K562 (cell line): ENCODE data around the gene VPS16. TPM values are rescaled to one million over a fixed set of nuclear protein-coding genes. Genes with fewer than 3 reads are reported as not detected.
A peak's percentile ranks its signal among the peaks of the same experiment; 100 is the strongest.

Experiments used
- ARID1B ChIP-seq: fragments of 450-650 bp; IDR thresholded peaks from 2 replicates; pipeline ENCODE4 v1.6.1; 2016; ENCODE audit warnings: antibody characterized with exemption, mild to moderate bottlenecking, inconsistent platforms
- BRD9 ChIP-seq: fragments of 450-650 bp; IDR thresholded peaks from 2 replicates; pipeline ENCODE4 v1.6.1; 2018; ENCODE audit warnings: low read depth; ENCODE audit not compliant: partially characterized antibody
- EP300 ChIP-seq: IDR thresholded peaks from 2 replicates; pipeline ENCODE4 v1.6.1; 2012; ENCODE audit warnings: low read length, improper control_type of control experiment
- ETV6 ChIP-seq, 3 experiments: fragments of 150-350 bp in 1 of 3; sonication (generic) in 1 of 3; formaldehyde crosslinking in 1 of 3; IDR thresholded peaks; 2 replicates each; pipeline versions ENCODE4 v1.6.1 to v1.8.0; 2014 to 2022; ENCODE audit warnings: borderline replicate concordance in 2 of 3, low read depth in 2 of 3, antibody characterized with exemption in 1 of 3, low read length in 1 of 3, mild to moderate bottlenecking in 1 of 3, missing genetic modification reagents in 1 of 3
- FOXA3 ChIP-seq, 2 experiments: fragments of 450-650 bp in 1 of 2; sonication (generic) in 1 of 2; formaldehyde crosslinking; IDR thresholded peaks in 1 of 2; conservative IDR thresholded peaks in 1 of 2; 2 replicates each; pipeline versions ENCODE4 v1.4.0 to v1.8.0; 2020 to 2022; ENCODE audit warnings: mild to moderate bottlenecking in 2 of 2, missing genetic modification reagents in 1 of 2
- FOXJ3 ChIP-seq: sonication (generic); formaldehyde crosslinking; IDR thresholded peaks from 2 replicates; pipeline ENCODE4 v1.4.0; 2020; ENCODE audit warnings: mild to moderate bottlenecking, missing genetic modification reagents
- HDAC2 ChIP-seq: fragments of 450-650 bp; IDR thresholded peaks from 2 replicates; pipeline ENCODE4 v1.6.1; 2016; ENCODE audit warnings: mild to moderate bottlenecking
- HNRNPUL1 ChIP-seq: fragments of 200-400 bp; formaldehyde crosslinking; IDR thresholded peaks from 2 replicates; pipeline ENCODE4 v1.6.1; 2017; ENCODE audit warnings: low read length
- JUND ChIP-seq, 2 experiments: IDR thresholded peaks; 2 replicates in 1 of 2; 3 replicates in 1 of 2; pipeline ENCODE4 v1.6.1; 2011; ENCODE audit warnings: borderline replicate concordance in 2 of 2, low read depth in 2 of 2, low read length in 2 of 2, improper control_type of control experiment in 1 of 2, missing biosample characterization in 1 of 2, missing genetic modification characterization in 1 of 2, missing genetic modification reagents in 1 of 2
- MTA2 ChIP-seq: fragments of 450-650 bp; IDR thresholded peaks from 2 replicates; pipeline ENCODE4 v1.6.1; 2016; ENCODE audit warnings: low read depth
- NR2C1 ChIP-seq, 2 experiments: fragments of 450-650 bp; IDR thresholded peaks; 2 replicates each; pipeline ENCODE4 v1.6.1; 2017; ENCODE audit warnings: mild to moderate bottlenecking in 2 of 2, antibody characterized with exemption in 1 of 2, inconsistent platforms in 1 of 2, missing compliant biosample characterization in 1 of 2, missing genetic modification characterization in 1 of 2
- PCBP1 ChIP-seq: fragments of 200-400 bp; formaldehyde crosslinking; IDR thresholded peaks from 2 replicates; pipeline ENCODE4 v1.6.1; 2018; ENCODE audit warnings: mild to moderate bottlenecking, low read depth, low read length; ENCODE audit not compliant: poor library complexity, severe bottlenecking
- PHB ChIP-seq: fragments of 250-450 bp; sonication (Bioruptor Pico); IDR thresholded peaks from 2 replicates; pipeline ENCODE4 v1.5.0; 2021
- RBM25 ChIP-seq: fragments of 200-400 bp; formaldehyde crosslinking; IDR thresholded peaks from 2 replicates; pipeline ENCODE4 v1.6.1; 2018; ENCODE audit warnings: low read length, low read depth, moderate library complexity; ENCODE audit not compliant: severe bottlenecking
- SRSF7 ChIP-seq: fragments of 200-400 bp; formaldehyde crosslinking; optimal IDR thresholded peaks from 2 replicates; pipeline ENCODE3; 2017; ENCODE audit warnings: mild to moderate bottlenecking, low read depth, low read length
- TAL1 ChIP-seq: fragments of 450-650 bp; IDR thresholded peaks from 2 replicates; pipeline ENCODE4 v1.6.1; 2016; ENCODE audit warnings: mild to moderate bottlenecking
- THRA ChIP-seq: fragments of 450-650 bp; IDR thresholded peaks from 2 replicates; pipeline ENCODE4 v1.6.1; 2017; ENCODE audit warnings: mild to moderate bottlenecking, moderate library complexity
- ZFP36 ChIP-seq: fragments of 150-350 bp; IDR thresholded peaks from 2 replicates; pipeline ENCODE4 v1.6.1; 2018; ENCODE audit warnings: low read length, low read depth; ENCODE audit not compliant: partially characterized antibody
- ZNF224 ChIP-seq: sonication (generic); formaldehyde crosslinking; IDR thresholded peaks from 2 replicates; pipeline ENCODE4 v1.8.0; 2022; ENCODE audit warnings: mild to moderate bottlenecking, missing genetic modification reagents
- ZNF324 ChIP-seq: fragments of 250-450 bp; sonication (Bioruptor Pico); IDR thresholded peaks from 2 replicates; pipeline ENCODE4 v1.4.0; 2020; ENCODE audit warnings: mild to moderate bottlenecking
- ZNF57 ChIP-seq: fragments of 450-650 bp; formaldehyde crosslinking; IDR thresholded peaks from 2 replicates; pipeline ENCODE4 v1.4.0; 2020; ENCODE audit warnings: mild to moderate bottlenecking, moderate library complexity
- ZNF75A ChIP-seq: fragments of 450-650 bp; formaldehyde crosslinking; IDR thresholded peaks from 2 replicates; pipeline ENCODE4 v1.4.0; 2020; ENCODE audit warnings: mild to moderate bottlenecking
- polyA plus RNA-seq, 8 experiments: library from polyadenylated mRNA; depleted of rRNA in 4 of 8; stranded (reverse) in 5 of 8; unstranded in 3 of 8; fragments of >200 nt; fragmentation: Nextera tagmentation in 2 of 8; fragmentation: Illumina TruSeq in 1 of 8; extraction: Ambion mirVana in 2 of 8; extraction: Trizol in 1 of 8; gene quantifications; 2 replicates each; pipeline versions ENCODE4 v1.2.1 to v1.2.3, GENCODE V29; 2011 to 2014; ENCODE audit warnings: inconsistent platforms in 1 of 8, missing spikeins in 1 of 8
- total RNA-seq, 7 experiments: library from RNA; depleted of rRNA in 6 of 7; stranded (reverse); fragments of >200 nt in 6 of 7; fragmentation: Illumina TruSeq in 2 of 7; extraction: Trizol in 2 of 7; gene quantifications; 2 replicates each; pipeline versions ENCODE4 v1.2.1 to v1.2.3, GENCODE V29; 2011 to 2021; ENCODE audit warnings: low replicate concordance in 1 of 7
- TF ChIP-seq, protein P1 (sequence below): IDR thresholded peaks from 2 replicates; pipeline ENCODE4 v1.6.1; 2011; ENCODE audit not compliant: insufficient read length; ENCODE audit errors: extremely low read depth
- TF ChIP-seq, protein P2 (sequence below): fragments of 450-650 bp; IDR thresholded peaks from 2 replicates; pipeline ENCODE4 v1.6.1; 2016; ENCODE audit warnings: missing biosample characterization, missing genetic modification characterization

The VPS16 gene
- total and polyA plus RNA-seq, 9 of the 15 experiments (the other 6 are each of a cell fraction or from before 2014, with no cell fraction given): 6.8 to 24.7 (median 14.0) TPM

GRCh38 chr20:2800521-2801285 is 39.8 kb upstream of the VPS16 start, which contains the start of gene CPXM1 (continued):
- no peak for TF ChIP-seq FOXA3 (CRISPR knock-in tag; conservative IDR thresholded peaks at IDR 0.05 in 1 of 2, IDR thresholded peaks at IDR 0.05 in 1 of 2)
- no peak for TF ChIP-seq ZNF224 (CRISPR knock-in tag)
- no peak for TF ChIP-seq JUND (IDR thresholded peaks at IDR 0.05; ENCODE audit: borderline replicate concordance, low read depth, low read length)
- no peak for TF ChIP-seq JUND (tag; IDR thresholded peaks at IDR 0.05; ENCODE audit: borderline replicate concordance, low read depth, low read length)
- TF ChIP-seq PHB: no peak
- peak; percentile 90 for TF ChIP-seq TAL1
- TF ChIP-seq, protein P1, sequence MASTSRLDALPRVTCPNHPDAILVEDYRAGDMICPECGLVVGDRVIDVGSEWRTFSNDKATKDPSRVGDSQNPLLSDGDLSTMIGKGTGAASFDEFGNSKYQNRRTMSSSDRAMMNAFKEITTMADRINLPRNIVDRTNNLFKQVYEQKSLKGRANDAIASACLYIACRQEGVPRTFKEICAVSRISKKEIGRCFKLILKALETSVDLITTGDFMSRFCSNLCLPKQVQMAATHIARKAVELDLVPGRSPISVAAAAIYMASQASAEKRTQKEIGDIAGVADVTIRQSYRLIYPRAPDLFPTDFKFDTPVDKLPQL: no peak
- TF ChIP-seq ZNF75A: no peak
- no peak for TF ChIP-seq BRD9
- TF ChIP-seq SRSF7: no peak
- TF ChIP-seq RBM25: no peak
- TF ChIP-seq MTA2: peak; percentile 70
- peak; percentile 63; the same call in 1 of the 2 replicates for TF ChIP-seq EP300
- TF ChIP-seq ARID1B: peak; percentile 89
- no peak for TF ChIP-seq HNRNPUL1
- no peak for TF ChIP-seq ETV6 (IDR thresholded peaks at IDR 0.05; ENCODE audit: borderline replicate concordance in 1 of 2, low read depth in 2 of 2, low read length in 1 of 2)
- no peak for TF ChIP-seq ETV6 (CRISPR knock-in tag; IDR thresholded peaks at IDR 0.05; ENCODE audit: borderline replicate concordance)
- no peak for TF ChIP-seq PCBP1
- TF ChIP-seq, protein P2, sequence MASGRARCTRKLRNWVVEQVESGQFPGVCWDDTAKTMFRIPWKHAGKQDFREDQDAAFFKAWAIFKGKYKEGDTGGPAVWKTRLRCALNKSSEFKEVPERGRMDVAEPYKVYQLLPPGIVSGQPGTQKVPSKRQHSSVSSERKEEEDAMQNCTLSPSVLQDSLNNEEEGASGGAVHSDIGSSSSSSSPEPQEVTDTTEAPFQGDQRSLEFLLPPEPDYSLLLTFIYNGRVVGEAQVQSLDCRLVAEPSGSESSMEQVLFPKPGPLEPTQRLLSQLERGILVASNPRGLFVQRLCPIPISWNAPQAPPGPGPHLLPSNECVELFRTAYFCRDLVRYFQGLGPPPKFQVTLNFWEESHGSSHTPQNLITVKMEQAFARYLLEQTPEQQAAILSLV: no peak
- TF ChIP-seq NR2C1 (IDR thresholded peaks at IDR 0.05): no peak
- no peak for TF ChIP-seq NR2C1 (tag; IDR thresholded peaks at IDR 0.05)
- TF ChIP-seq ZFP36: no peak
- TF ChIP-seq ZNF324: no peak
- TF ChIP-seq ZNF57: no peak
- no peak for TF ChIP-seq FOXJ3 (CRISPR knock-in tag)
- TF ChIP-seq THRA: no peak
- TF ChIP-seq HDAC2: 0 out of 2 replicates have a peak, but pooled peaks have one; percentile 35
